ENCODE results near the gene CDC27.

Gene CDC27

GRCh38 chr17:47210105-47210504 lies 21.0 kb upstream of the CDC27 start:
- TF ChIP-seq CTCF (IDR thresholded peaks at IDR 0.05), result no peak
- DNase-seq (ENCODE audit: low spot score), result no peak
- Histone ChIP-seq H3K27ac (peak overlapping the region in 1 of 2 donors; percentile 31), H3K4me3 (no peak overlapping the region)

GRCh38 chr17:47209499-47209898 lies 20.4 kb upstream of the CDC27 start:
- TF ChIP-seq CTCF (IDR thresholded peaks at IDR 0.05), result no peak
- Histone ChIP-seq H3K4me3 (no peak overlapping the region), H3K27ac (no peak overlapping the region)
- DNase-seq (ENCODE audit: low spot score), result no peak

GRCh38 chr17:47208744-47209488 lies 19.8 kb upstream of the CDC27 start, which contains the start of gene MYL4:
MYL4 (plus strand) TSS chr17:47209348; CDS start chr17:47209423, 75 bp downstream.
- Histone ChIP-seq H3K27ac (peak within 1 kb of the TSS in 1 of 2 donors; percentile 31), H3K4me3 (no peak within 1 kb of the TSS)
- DNase-seq (ENCODE audit: low spot score), result no peak
- no peak for TF ChIP-seq CTCF (IDR thresholded peaks at IDR 0.05)

GRCh38 chr17:47207143-47208067 lies 18.3 kb upstream of the CDC27 start:
- no peak overlapping the region for H3K4me3 ChIP-seq
- no peak overlapping the region for H3K27ac ChIP-seq
- DNase-seq (ENCODE audit: low spot score), result no peak
- TF ChIP-seq CTCF (IDR thresholded peaks at IDR 0.05), result no peak

GRCh38 chr17:47205419-47205963 lies 16.4 kb upstream of the CDC27 start:
- no peak for DNase-seq (ENCODE audit: low spot score)
- H3K4me3 ChIP-seq, result peak overlapping the region; percentile 28
- no peak for TF ChIP-seq CTCF (IDR thresholded peaks at IDR 0.05)

DNA sequence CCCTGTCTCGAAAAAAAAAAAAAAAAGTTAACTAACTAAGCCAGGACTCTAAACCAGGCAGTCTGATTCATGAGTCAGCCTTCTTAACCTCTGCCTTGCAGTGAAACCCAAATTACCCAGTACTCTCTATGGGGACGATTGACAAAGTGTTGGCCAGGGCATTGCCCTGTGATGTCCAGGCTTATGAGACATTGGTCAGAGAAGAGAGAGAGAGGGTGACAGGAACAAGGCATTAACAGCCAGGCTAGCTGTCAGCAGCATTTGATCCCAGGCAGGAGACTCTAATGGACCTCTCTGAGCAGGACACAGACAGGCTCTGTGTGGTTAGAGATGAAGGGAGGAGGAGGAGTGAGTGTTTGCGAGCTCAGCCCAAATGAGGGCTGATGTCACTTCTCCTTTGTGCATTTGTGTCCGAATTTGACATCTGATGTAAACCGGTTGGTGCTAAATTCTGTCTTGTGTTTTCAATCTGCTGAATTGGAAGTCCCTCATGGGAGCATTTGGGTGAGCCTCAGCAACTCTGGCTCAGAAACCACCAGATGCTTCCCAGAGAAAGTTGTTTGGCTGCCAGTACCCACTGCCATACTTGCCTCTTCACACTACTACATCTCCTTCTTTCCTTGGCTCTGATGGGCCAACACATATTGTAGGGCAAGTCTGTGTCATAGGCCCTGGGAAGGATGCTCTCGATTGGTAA lies 15.8 kb upstream of the CDC27 start:
- no peak for DNase-seq (ENCODE audit: low spot score)
- peak overlapping the region; percentile 28 for H3K4me3 ChIP-seq
- no peak for TF ChIP-seq CTCF (IDR thresholded peaks at IDR 0.05)
- peak overlapping the region; percentile 78 to 82 for H3K27ac ChIP-seq

More at GRCh38 chr17:47205419-47205963, 16.4 kb upstream of the CDC27 start:
- peak overlapping the region; percentile 78 to 82 for H3K27ac ChIP-seq
